Fibroblast of skin of back (primary cell): ENCODE results near the gene SF3B3.
A peak's percentile ranks its signal among the peaks of the same experiment; 100 is the strongest.
"Not testable (repeated sequence)": the region's sequence is repeated elsewhere in the genome, so short reads cannot be mapped to it uniquely, and the experiment has no call there.

ENCODE experiments used
- DNase-seq: peaks from one replicate; pipeline ENCODE4 v3.0.0-alpha.2; 2013

SF3B3 gene

GRCh38 chr16:70568601-70569237 lies 45.1 kb downstream of the SF3B3 start:
- no peak for DNase-seq

GRCh38 chr16:70569752-70570151 lies 46.1 kb downstream of the SF3B3 start:
- no peak for DNase-seq

- DNase-seq: no peak
These were observed 47.5 kb downstream of the SF3B3 start for GRCh38 chr16:70570967-70571570.

- no peak for DNase-seq
These were observed 48.0 kb downstream of the SF3B3 start for GRCh38 chr16:70571623-70572022.

- peak; percentile 33 for DNase-seq
These were observed 48.7 kb downstream of the SF3B3 start for GRCh38 chr16:70572050-70572925.

- no peak for DNase-seq
These were observed 49.3 kb downstream of the SF3B3 start for GRCh38 chr16:70572926-70573270.

GRCh38 chr16:70573451-70574121 lies 50.0 kb downstream of the SF3B3 start:
- peak; percentile 98 for DNase-seq

- DNase-seq: peak; percentile 26
These were observed 51.1 kb downstream of the SF3B3 start for GRCh38 chr16:70574595-70575271.

- no peak for DNase-seq
These were observed 51.8 kb downstream of the SF3B3 start for GRCh38 chr16:70575376-70575775.

GRCh38 chr16:70576431-70577255 lies 53.0 kb downstream of the SF3B3 start:
- peak; percentile 58 for DNase-seq

GRCh38 chr16:70577256-70577698 lies 53.7 kb downstream of the SF3B3 start:
- DNase-seq: peak; percentile 64

GRCh38 chr16:70578035-70578434 lies 54.4 kb downstream of the SF3B3 start:
- DNase-seq: no peak

- no peak for DNase-seq
These were observed 55.6 kb downstream of the SF3B3 start for GRCh38 chr16:70579248-70579647.

- DNase-seq: no peak
These were observed 56.3 kb downstream of the SF3B3 start for GRCh38 chr16:70579648-70580630.

- DNase-seq: no peak
These were observed 58.8 kb downstream of the SF3B3 start for GRCh38 chr16:70582280-70582978.

GRCh38 chr16:70586731-70587130 lies 63.1 kb downstream of the SF3B3 start:
- no peak for DNase-seq

GRCh38 chr16:70588565-70588964 lies 64.9 kb downstream of the SF3B3 start:
- no peak for DNase-seq

- DNase-seq: not testable (repeated sequence)
These were observed 65.8 kb downstream of the SF3B3 start for GRCh38 chr16:70589416-70589815.

- DNase-seq: peak; percentile 55
These were observed 66.4 kb downstream of the SF3B3 start for GRCh38 chr16:70589998-70590471.
